H54 (cell line): ENCODE results near the gene ZBTB20.

Experiments
- DNase-seq: peaks from one replicate; pipeline ENCODE4 v3.0.0; 2011; ENCODE audit warnings: low spot score, mixed read lengths; ENCODE audit not compliant: insufficient read length
- FAIRE-seq: peaks from 3 replicates; lab custom pipeline; 2011; peaks lifted over from hg19 to GRCh38; lab: Jason Lieb, UNC
- POLR2A ChIP-seq: IDR thresholded peaks from 2 replicates; pipeline ENCODE4 v1.6.1; 2011; ENCODE audit warnings: low read depth, mild to moderate bottlenecking, low read length

The ZBTB20 gene

GRCh38 chr3:114861666-114862065 is 285.4 kb downstream of the ZBTB20 start:
- FAIRE-seq: no peak

GRCh38 chr3:114860531-114860930 is 286.6 kb downstream of the ZBTB20 start:
- no peak for TF ChIP-seq POLR2A
- DNase-seq: no peak
- no peak for FAIRE-seq

More at GRCh38 chr3:114861666-114862065, 285.4 kb downstream of the ZBTB20 start:
- no peak for DNase-seq
- TF ChIP-seq POLR2A: no peak

- no peak for TF ChIP-seq POLR2A
- FAIRE-seq (no peak), DNase-seq (no peak)
Measured at GRCh38 chr3:114858329-114858728, 288.8 kb downstream of the ZBTB20 start.

- FAIRE-seq: no peak
- no peak for TF ChIP-seq POLR2A
- DNase-seq: no peak
Measured at GRCh38 chr3:114857299-114857701, 289.8 kb downstream of the ZBTB20 start.

GRCh38 chr3:114856835-114857234 is 290.3 kb downstream of the ZBTB20 start:
- no peak for TF ChIP-seq POLR2A
- DNase-seq (no peak), FAIRE-seq (no peak)

- FAIRE-seq (no peak), DNase-seq (no peak)
- TF ChIP-seq POLR2A: no peak
Measured at GRCh38 chr3:114855839-114856238, 291.2 kb downstream of the ZBTB20 start.

GRCh38 chr3:114852966-114853365 is 294.1 kb downstream of the ZBTB20 start:
- FAIRE-seq (no peak), DNase-seq (no peak)
- TF ChIP-seq POLR2A: no peak

- DNase-seq: peak; percentile 5
- peak; percentile 52 for FAIRE-seq
- no peak for TF ChIP-seq POLR2A
Measured at GRCh38 chr3:114850898-114851297, 296.2 kb downstream of the ZBTB20 start.

GRCh38 chr3:114848643-114849350 is 298.3 kb downstream of the ZBTB20 start:
- DNase-seq: no peak
- TF ChIP-seq POLR2A: no peak
- FAIRE-seq: no peak

GRCh38 chr3:114848082-114848481 is 299.0 kb downstream of the ZBTB20 start:
- DNase-seq: no peak
- FAIRE-seq: no peak

GRCh38 chr3:114847564-114847963 is 299.5 kb downstream of the ZBTB20 start:
- no peak for FAIRE-seq
- no peak for TF ChIP-seq POLR2A

More at GRCh38 chr3:114848082-114848481, 299.0 kb downstream of the ZBTB20 start:
- no peak for TF ChIP-seq POLR2A

GRCh38 chr3:114846779-114847178 is 300.3 kb downstream of the ZBTB20 start:
- no peak for FAIRE-seq
- TF ChIP-seq POLR2A: no peak
- DNase-seq: no peak

More at GRCh38 chr3:114847564-114847963, 299.5 kb downstream of the ZBTB20 start:
- DNase-seq: no peak

- no peak for TF ChIP-seq POLR2A
- no peak for DNase-seq
- no peak for FAIRE-seq
Measured at GRCh38 chr3:114846252-114846651, 300.8 kb downstream of the ZBTB20 start.

GRCh38 chr3:114841515-114841914 is 305.6 kb downstream of the ZBTB20 start:
- DNase-seq (no peak), FAIRE-seq (no peak)
- TF ChIP-seq POLR2A: no peak

- TF ChIP-seq POLR2A: no peak
- DNase-seq (no peak), FAIRE-seq (no peak)
Measured at GRCh38 chr3:114839476-114839875, 307.6 kb downstream of the ZBTB20 start.
